Activated T-cell treated with anti-CD3 and anti-CD28 coated beads, Interleukin-2, amount 50 U/mL, for 4 hours (primary cell): ENCODE measurements around the gene MGAT5. TPM values are rescaled to one million over a fixed set of nuclear protein-coding genes. Genes with fewer than 3 reads are reported as not detected.

Source experiments
- ATAC-seq, 2 donors: fragments of 200-7000 bp; cut with Tn5 transposase; one replicate each; pipeline ENCODE4 v1.10.0; 2021
- DNase-seq: peaks from one replicate; pipeline ENCODE4 v3.0.0-alpha.2; 2020
- H3K27me3 Mint-ChIP-seq: one replicate; pipeline ENCODE4 v1.8.0; 2021; ENCODE audit warnings: low read depth, mixed read lengths
- H3K36me3 Mint-ChIP-seq: one replicate; pipeline ENCODE4 v1.8.0; 2022; ENCODE audit warnings: mixed read lengths; ENCODE audit not compliant: insufficient read depth
- H3K4me1 Mint-ChIP-seq: one replicate; pipeline ENCODE4 v1.8.0; 2021; ENCODE audit warnings: low read depth, mixed read lengths
- H3K4me3 Mint-ChIP-seq: one replicate; pipeline ENCODE4 v1.8.0; 2021; ENCODE audit warnings: mild to moderate bottlenecking, moderate library complexity, mixed read lengths
- H3K9me3 Mint-ChIP-seq: one replicate; pipeline ENCODE4 v1.8.0; 2021; ENCODE audit warnings: mixed read lengths
- total RNA-seq, 3 donors: library from RNA; stranded (reverse); gene quantifications; one replicate each; pipeline ENCODE4 v1.2.1, GENCODE V29; 2021

MGAT5 gene
- total RNA-seq, 3 donors from 2014 or later = 58.7 to 69.8 (median 68.4) TPM

GRCh38 chr2:134254824-134255223 lies 952 bp downstream of the MGAT5 start:
- no peak overlapping the region for H3K4me3 Mint-ChIP-seq
- ATAC-seq (no peak), DNase-seq (no peak)
- no peaks in the 10 kb centered on the region for H3K27me3 Mint-ChIP-seq
- H3K36me3 Mint-ChIP-seq = peaks cover 24% of the 10 kb centered on the region
- peaks cover 83% of the 10 kb centered on the region for H3K4me1 Mint-ChIP-seq
- H3K9me3 Mint-ChIP-seq = no peaks in the 10 kb centered on the region

- H3K27me3 Mint-ChIP-seq = no peaks in the 10 kb centered on the region
- H3K4me3 Mint-ChIP-seq = no peak overlapping the region
- DNase-seq = no peak
- H3K9me3 Mint-ChIP-seq = no peaks in the 10 kb centered on the region
- peaks cover 26% of the 10 kb centered on the region for H3K36me3 Mint-ChIP-seq
- H3K4me1 Mint-ChIP-seq = peaks cover 86% of the 10 kb centered on the region
- ATAC-seq = no peak
Measured at GRCh38 chr2:134256956-134257355, 3.1 kb downstream of the MGAT5 start.

GRCh38 chr2:134257509-134257908 lies 3.6 kb downstream of the MGAT5 start:
- H3K27me3 Mint-ChIP-seq = no peaks in the 10 kb centered on the region
- ATAC-seq (no peak), DNase-seq (no peak)
- H3K36me3 Mint-ChIP-seq = peaks cover 22% of the 10 kb centered on the region
- H3K4me3 Mint-ChIP-seq = no peak overlapping the region
- peaks cover 83% of the 10 kb centered on the region for H3K4me1 Mint-ChIP-seq
- no peaks in the 10 kb centered on the region for H3K9me3 Mint-ChIP-seq

- Mint-ChIP-seq H3K36me3 (peaks cover 20% of the 10 kb centered on the region), H3K9me3 (no peaks in the 10 kb centered on the region), H3K4me3 (no peak overlapping the region), H3K27me3 (no peaks in the 10 kb centered on the region), H3K4me1 (peaks cover 83% of the 10 kb centered on the region)
- ATAC-seq = peak in 1 of 2 donors; percentile 3
- no peak for DNase-seq
Measured at GRCh38 chr2:134257965-134258683, 4.3 kb downstream of the MGAT5 start.

GRCh38 chr2:134258684-134259388 lies 5.0 kb downstream of the MGAT5 start:
- Mint-ChIP-seq H3K4me3 (no peak overlapping the region), H3K27me3 (no peaks in the 10 kb centered on the region), H3K9me3 (no peaks in the 10 kb centered on the region), H3K4me1 (peaks cover 80% of the 10 kb centered on the region), H3K36me3 (peaks cover 18% of the 10 kb centered on the region)
- DNase-seq (peak; percentile 25), ATAC-seq (peak; percentile 73 to 78)

GRCh38 chr2:134259571-134259970 lies 5.7 kb downstream of the MGAT5 start:
- no peak for ATAC-seq
- peak overlapping the region; percentile 25 for H3K4me3 Mint-ChIP-seq

GRCh38 chr2:134259994-134260393 lies 6.1 kb downstream of the MGAT5 start:
- H3K27me3 Mint-ChIP-seq = no peaks in the 10 kb centered on the region
- H3K36me3 Mint-ChIP-seq = peaks cover 12% of the 10 kb centered on the region
- DNase-seq = no peak
- H3K4me1 Mint-ChIP-seq = peaks cover 75% of the 10 kb centered on the region
- H3K9me3 Mint-ChIP-seq = no peaks in the 10 kb centered on the region
- no peak for ATAC-seq
- no peak overlapping the region for H3K4me3 Mint-ChIP-seq

More at GRCh38 chr2:134259571-134259970, 5.7 kb downstream of the MGAT5 start:
- Mint-ChIP-seq H3K36me3 (peaks cover 15% of the 10 kb centered on the region), H3K27me3 (no peaks in the 10 kb centered on the region), H3K4me1 (peaks cover 77% of the 10 kb centered on the region), H3K9me3 (no peaks in the 10 kb centered on the region)
- DNase-seq = no peak

- H3K27me3 Mint-ChIP-seq = no peaks in the 10 kb centered on the region
- H3K4me1 Mint-ChIP-seq = peaks cover 71% of the 10 kb centered on the region
- peaks cover 9% of the 10 kb centered on the region for H3K36me3 Mint-ChIP-seq
- DNase-seq (no peak), ATAC-seq (no peak)
- H3K4me3 Mint-ChIP-seq = no peak overlapping the region
- no peaks in the 10 kb centered on the region for H3K9me3 Mint-ChIP-seq
Measured at GRCh38 chr2:134260713-134261112, 6.8 kb downstream of the MGAT5 start.

GRCh38 chr2:134261398-134262131 lies 7.7 kb downstream of the MGAT5 start:
- no peaks in the 10 kb centered on the region for H3K27me3 Mint-ChIP-seq
- ATAC-seq = peak; percentile 53 to 61
- DNase-seq = no peak

GRCh38 chr2:134262684-134263083 lies 8.8 kb downstream of the MGAT5 start:
- no peaks in the 10 kb centered on the region for H3K27me3 Mint-ChIP-seq
- H3K4me1 Mint-ChIP-seq = peaks cover 66% of the 10 kb centered on the region
- no peak overlapping the region for H3K4me3 Mint-ChIP-seq
- ATAC-seq (no peak), DNase-seq (no peak)
- H3K36me3 Mint-ChIP-seq = peaks cover 11% of the 10 kb centered on the region
- no peaks in the 10 kb centered on the region for H3K9me3 Mint-ChIP-seq

More at GRCh38 chr2:134261398-134262131, 7.7 kb downstream of the MGAT5 start:
- H3K36me3 Mint-ChIP-seq = peaks cover 10% of the 10 kb centered on the region
- peaks cover 68% of the 10 kb centered on the region for H3K4me1 Mint-ChIP-seq
- H3K9me3 Mint-ChIP-seq = no peaks in the 10 kb centered on the region
- H3K4me3 Mint-ChIP-seq = no peak overlapping the region

- Mint-ChIP-seq H3K36me3 (peaks cover 40% of the 10 kb centered on the region), H3K4me1 (peaks cover 54% of the 10 kb centered on the region)
Measured at GRCh38 chr2:134268265-134268664, 14.4 kb downstream of the MGAT5 start.

GRCh38 chr2:134269230-134269629 lies 15.4 kb downstream of the MGAT5 start:
- H3K4me1 Mint-ChIP-seq = peaks cover 59% of the 10 kb centered on the region
- no peak for ATAC-seq

More at GRCh38 chr2:134268265-134268664, 14.4 kb downstream of the MGAT5 start:
- Mint-ChIP-seq H3K4me3 (no peak overlapping the region), H3K27me3 (no peaks in the 10 kb centered on the region), H3K9me3 (no peaks in the 10 kb centered on the region)
- no peak for ATAC-seq
- no peak for DNase-seq

GRCh38 chr2:134269972-134270735 lies 16.3 kb downstream of the MGAT5 start:
- no peak for ATAC-seq
- no peaks in the 10 kb centered on the region for H3K9me3 Mint-ChIP-seq
- DNase-seq = no peak
- no peak overlapping the region for H3K4me3 Mint-ChIP-seq
- peaks cover 65% of the 10 kb centered on the region for H3K4me1 Mint-ChIP-seq
- peaks cover 46% of the 10 kb centered on the region for H3K36me3 Mint-ChIP-seq
- H3K27me3 Mint-ChIP-seq = no peaks in the 10 kb centered on the region

More at GRCh38 chr2:134269230-134269629, 15.4 kb downstream of the MGAT5 start:
- Mint-ChIP-seq H3K9me3 (no peaks in the 10 kb centered on the region), H3K36me3 (peaks cover 45% of the 10 kb centered on the region), H3K4me3 (no peak overlapping the region), H3K27me3 (no peaks in the 10 kb centered on the region)
- no peak for DNase-seq

- Mint-ChIP-seq H3K4me1 (peaks cover 72% of the 10 kb centered on the region), H3K4me3 (no peak overlapping the region), H3K9me3 (no peaks in the 10 kb centered on the region), H3K27me3 (no peaks in the 10 kb centered on the region), H3K36me3 (peaks cover 50% of the 10 kb centered on the region)
- DNase-seq = no peak
- peak; percentile 89 for ATAC-seq
Measured at GRCh38 chr2:134271758-134272157, 17.9 kb downstream of the MGAT5 start.
